ENCODE results near the gene TENT5C.
A peak's percentile ranks its signal among the peaks of the same experiment; 100 is the strongest.

TENT5C gene

GRCh38 chr1:117592155-117592554 is 13.7 kb upstream of the TENT5C start:
- DNase-seq (ENCODE audit: low read depth): no peak

GRCh38 chr1:117594261-117594990 is 11.4 kb upstream of the TENT5C start:
- no peak for DNase-seq (ENCODE audit: low read depth)

- no peak for DNase-seq (ENCODE audit: low read depth)
Observed at GRCh38 chr1:117596023-117596720, 9.7 kb upstream of the TENT5C start.

- no peak for DNase-seq (ENCODE audit: low read depth)
Observed at GRCh38 chr1:117598489-117598888, 7.4 kb upstream of the TENT5C start.

GRCh38 chr1:117599286-117600221 is 6.3 kb upstream of the TENT5C start:
- DNase-seq (ENCODE audit: low read depth): no peak

GRCh38 chr1:117600325-117600943 is 5.4 kb upstream of the TENT5C start:
- DNase-seq (ENCODE audit: low read depth): no peak

GRCh38 chr1:117600966-117601365 is 4.9 kb upstream of the TENT5C start:
- no peak for DNase-seq (ENCODE audit: low read depth)

- DNase-seq (ENCODE audit: low read depth): no peak
Observed at GRCh38 chr1:117602862-117603261, 3.0 kb upstream of the TENT5C start.

GRCh38 chr1:117605164-117605773 is 579 bp upstream of the TENT5C start:
- DNase-seq (ENCODE audit: low read depth): no peak

GRCh38 chr1:117606649-117607430 is 992 bp downstream of the TENT5C start:
- DNase-seq (ENCODE audit: low read depth): peak; percentile 36

- DNase-seq (ENCODE audit: low read depth): peak; percentile 39
Observed at GRCh38 chr1:117607471-117607870, 1.6 kb downstream of the TENT5C start.

GRCh38 chr1:117608115-117608615 is 2.3 kb downstream of the TENT5C start:
- DNase-seq (ENCODE audit: low read depth): no peak

GRCh38 chr1:117608758-117609157 is 2.9 kb downstream of the TENT5C start:
- no peak for DNase-seq (ENCODE audit: low read depth)

- no peak for DNase-seq (ENCODE audit: low read depth)
Observed at GRCh38 chr1:117609471-117609911, 3.6 kb downstream of the TENT5C start.

GRCh38 chr1:117610036-117610435 is 4.2 kb downstream of the TENT5C start:
- no peak for DNase-seq (ENCODE audit: low read depth)

- no peak for DNase-seq (ENCODE audit: low read depth)
Observed at GRCh38 chr1:117611121-117611601, 5.3 kb downstream of the TENT5C start.

GRCh38 chr1:117611894-117612483 is 6.1 kb downstream of the TENT5C start:
- no peak for DNase-seq (ENCODE audit: low read depth)

- DNase-seq (ENCODE audit: low read depth): no peak
Observed at GRCh38 chr1:117612517-117613248, 6.8 kb downstream of the TENT5C start.

- DNase-seq (ENCODE audit: low read depth): no peak
Observed at GRCh38 chr1:117613249-117613968, 7.6 kb downstream of the TENT5C start.
